ENCODE measurements around the gene ZNF426.
"Not testable (repeated sequence)": the region's sequence is repeated elsewhere in the genome, so short reads cannot be mapped to it uniquely, and the experiment has no call there.

Gene ZNF426

DNA sequence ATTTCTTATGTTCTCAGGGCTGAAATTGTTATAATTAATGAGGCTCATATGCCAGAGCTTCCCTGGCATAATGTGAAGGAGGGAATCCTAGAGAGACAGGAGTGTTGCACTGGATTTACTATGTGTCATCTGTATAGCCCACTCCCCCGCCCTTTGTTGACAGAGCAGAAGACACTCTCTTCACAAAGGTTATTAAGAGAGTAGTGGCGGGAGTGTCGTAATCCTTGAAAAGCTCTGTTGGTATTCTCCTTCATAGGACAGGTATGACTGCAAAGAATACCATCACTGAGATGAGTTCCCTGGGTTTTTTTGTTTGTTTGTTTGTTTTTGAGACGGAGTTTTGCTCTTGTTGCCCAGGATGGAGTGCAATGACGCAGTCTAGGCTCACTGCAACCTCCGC is 31.8 kb upstream of the ZNF426 start:
- Histone ChIP-seq H3K4me3 (replicated peaks; ENCODE audit: low read depth, low read length) (no peak overlapping the region), H3K36me3 (ENCODE audit: control insufficient read depth, insufficient read depth, low read length) (peaks cover 13% of the 10 kb centered on the region), H3K27me3 (replicated peaks; ENCODE audit: control insufficient read depth, insufficient read depth, low read length) (no peaks in the 10 kb centered on the region)
- TF ChIP-seq, protein P1, sequence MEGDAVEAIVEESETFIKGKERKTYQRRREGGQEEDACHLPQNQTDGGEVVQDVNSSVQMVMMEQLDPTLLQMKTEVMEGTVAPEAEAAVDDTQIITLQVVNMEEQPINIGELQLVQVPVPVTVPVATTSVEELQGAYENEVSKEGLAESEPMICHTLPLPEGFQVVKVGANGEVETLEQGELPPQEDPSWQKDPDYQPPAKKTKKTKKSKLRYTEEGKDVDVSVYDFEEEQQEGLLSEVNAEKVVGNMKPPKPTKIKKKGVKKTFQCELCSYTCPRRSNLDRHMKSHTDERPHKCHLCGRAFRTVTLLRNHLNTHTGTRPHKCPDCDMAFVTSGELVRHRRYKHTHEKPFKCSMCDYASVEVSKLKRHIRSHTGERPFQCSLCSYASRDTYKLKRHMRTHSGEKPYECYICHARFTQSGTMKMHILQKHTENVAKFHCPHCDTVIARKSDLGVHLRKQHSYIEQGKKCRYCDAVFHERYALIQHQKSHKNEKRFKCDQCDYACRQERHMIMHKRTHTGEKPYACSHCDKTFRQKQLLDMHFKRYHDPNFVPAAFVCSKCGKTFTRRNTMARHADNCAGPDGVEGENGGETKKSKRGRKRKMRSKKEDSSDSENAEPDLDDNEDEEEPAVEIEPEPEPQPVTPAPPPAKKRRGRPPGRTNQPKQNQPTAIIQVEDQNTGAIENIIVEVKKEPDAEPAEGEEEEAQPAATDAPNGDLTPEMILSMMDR (IDR thresholded peaks at IDR 0.05; ENCODE audit: insufficient read depth, low read length, poor library complexity, severe bottlenecking), result no peak
- DNase-seq (ENCODE audit: extremely low read depth, insufficient read length), result no peak

DNA sequence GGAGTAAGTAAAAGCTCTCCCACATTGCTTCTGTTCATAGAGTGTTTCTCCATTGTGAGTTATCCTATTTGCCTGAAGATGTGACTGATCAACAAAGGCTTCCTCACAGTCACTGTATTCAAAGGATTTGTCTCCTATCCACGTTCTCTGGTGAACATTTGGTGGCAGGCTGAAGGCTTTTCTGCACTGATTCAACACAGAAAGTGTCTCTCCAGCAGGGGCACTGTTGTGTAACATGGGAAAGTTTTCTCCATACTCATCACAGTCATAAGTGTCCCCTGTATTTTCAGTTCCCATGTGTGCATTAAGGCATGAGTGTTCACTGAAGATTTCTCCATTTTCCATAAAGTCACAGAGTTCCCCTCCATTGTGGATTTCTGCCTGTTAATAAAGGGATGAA is 28.3 kb upstream of the ZNF426 start:
- no peak overlapping the region for H3K4me3 ChIP-seq (replicated peaks; ENCODE audit: low read depth, low read length)
- TF ChIP-seq, protein P1 (IDR thresholded peaks at IDR 0.05; ENCODE audit: insufficient read depth, low read length, poor library complexity, severe bottlenecking), result peak; percentile 6
- H3K27me3 ChIP-seq (replicated peaks; ENCODE audit: control insufficient read depth, insufficient read depth, low read length), result no peaks in the 10 kb centered on the region
- H3K36me3 ChIP-seq (ENCODE audit: control insufficient read depth, insufficient read depth, low read length), result peaks cover 21% of the 10 kb centered on the region
- no peak for DNase-seq (ENCODE audit: extremely low read depth, insufficient read length)

DNA sequence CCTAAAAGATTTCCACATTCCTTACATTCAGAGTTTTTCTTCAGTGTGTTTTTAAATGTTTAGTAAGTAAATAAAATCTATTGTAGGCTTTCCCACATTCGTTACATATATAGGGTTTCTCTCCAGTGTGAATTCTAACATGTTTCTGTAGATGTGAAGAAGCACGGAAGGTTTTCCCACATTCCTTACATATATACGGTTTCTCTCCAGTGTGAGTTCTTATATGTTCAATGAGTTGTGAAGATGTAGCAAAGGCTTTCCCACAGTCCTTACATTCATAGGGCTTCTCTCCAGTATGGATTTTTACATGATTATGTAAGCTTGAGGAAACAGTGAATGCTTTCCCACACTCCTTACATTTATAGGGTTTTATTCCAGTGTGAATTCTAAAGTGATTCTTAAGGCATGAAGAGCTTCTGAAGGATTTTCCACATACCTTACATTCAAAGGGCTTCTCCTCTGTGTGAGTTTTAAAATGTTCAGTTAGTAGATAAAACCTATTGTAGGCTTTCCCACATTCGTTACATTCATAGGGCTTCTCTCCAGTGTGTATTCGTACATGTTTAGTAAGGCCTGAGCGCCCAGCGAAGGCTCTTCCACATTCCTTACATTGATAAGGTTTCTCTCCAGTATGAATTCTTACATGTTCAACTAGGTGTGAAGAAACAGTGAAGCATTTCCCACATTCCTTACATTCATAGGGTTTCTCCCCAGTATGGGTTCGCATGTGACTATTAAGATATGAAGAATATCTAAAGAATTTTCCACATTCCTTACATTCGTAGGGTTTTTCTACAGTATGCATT is 27.7 kb upstream of the ZNF426 start:
- no peak for DNase-seq (ENCODE audit: extremely low read depth, insufficient read length)
- Histone ChIP-seq H3K27me3 (replicated peaks; ENCODE audit: control insufficient read depth, insufficient read depth, low read length) (no peaks in the 10 kb centered on the region), H3K4me3 (replicated peaks; ENCODE audit: low read depth, low read length) (no peak overlapping the region), H3K36me3 (ENCODE audit: control insufficient read depth, insufficient read depth, low read length) (peaks cover 21% of the 10 kb centered on the region)
- TF ChIP-seq, protein P1 (IDR thresholded peaks at IDR 0.05; ENCODE audit: insufficient read depth, low read length, poor library complexity, severe bottlenecking), result no peak

DNA sequence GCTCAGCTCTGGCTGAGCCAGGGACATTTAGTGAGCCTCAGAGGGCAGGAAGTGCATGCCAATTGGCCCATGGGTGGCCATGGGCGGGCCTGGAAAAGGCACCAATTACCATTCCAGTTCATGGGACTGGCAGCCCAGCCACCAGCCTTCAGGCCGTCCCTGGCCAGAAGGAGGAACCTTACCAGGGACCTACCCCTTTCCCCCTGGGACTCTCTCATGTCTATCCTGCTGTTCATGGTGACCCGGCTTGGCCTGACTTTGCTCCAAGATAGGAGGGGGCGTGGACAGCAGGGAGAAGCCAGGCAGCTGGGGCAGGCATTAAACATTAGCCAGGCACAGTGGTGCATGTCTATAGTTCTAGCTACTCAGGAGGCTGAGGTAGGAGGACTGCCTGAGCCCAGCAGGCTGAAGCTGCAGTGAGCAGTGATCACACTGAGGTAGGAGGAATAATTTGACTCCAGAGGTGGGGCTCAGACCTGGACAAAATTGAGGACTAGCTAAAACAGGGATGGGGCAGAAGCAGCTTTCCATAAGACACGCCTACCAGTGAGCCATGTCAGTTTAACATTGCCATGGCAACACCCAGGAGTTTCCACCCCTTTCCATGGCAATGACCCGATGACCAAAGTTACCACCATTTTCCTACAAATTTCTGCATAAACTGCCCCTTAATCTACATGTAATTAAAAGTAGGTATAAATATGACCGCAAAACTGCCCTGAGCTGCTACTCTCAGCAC is 14.3 kb upstream of the ZNF426 start:
- no peaks in the 10 kb centered on the region for H3K27me3 ChIP-seq (replicated peaks; ENCODE audit: control insufficient read depth, insufficient read depth, low read length)
- no peak for DNase-seq (ENCODE audit: extremely low read depth, insufficient read length)
- no peak overlapping the region for H3K4me3 ChIP-seq (replicated peaks; ENCODE audit: low read depth, low read length)
- H3K36me3 ChIP-seq (ENCODE audit: control insufficient read depth, insufficient read depth, low read length), result no peaks in the 10 kb centered on the region
- TF ChIP-seq, protein P1 (IDR thresholded peaks at IDR 0.05; ENCODE audit: insufficient read depth, low read length, poor library complexity, severe bottlenecking), result no peak

DNA sequence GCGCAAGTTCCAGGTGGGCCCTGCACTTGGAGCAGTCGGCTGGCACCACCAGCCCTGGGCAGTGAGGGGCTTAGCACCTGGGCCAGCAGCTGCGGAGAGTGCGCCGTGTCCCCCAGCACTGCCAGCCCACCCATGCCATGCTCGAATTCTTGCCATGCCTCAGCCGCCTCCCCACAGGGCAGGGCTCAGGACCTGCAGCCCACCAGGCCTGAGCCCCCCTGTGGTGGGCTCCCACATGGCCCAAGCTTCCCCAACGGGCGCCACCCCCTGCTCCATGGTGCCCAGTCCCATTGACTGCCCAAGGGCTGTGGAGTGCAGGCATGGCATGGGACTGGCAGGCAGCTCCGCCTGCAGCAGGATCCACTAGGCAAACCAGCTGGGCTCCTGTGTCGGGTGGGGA is 9.4 kb upstream of the ZNF426 start:
- no peak overlapping the region for H3K4me3 ChIP-seq (replicated peaks; ENCODE audit: low read depth, low read length)
- no peaks in the 10 kb centered on the region for H3K36me3 ChIP-seq (ENCODE audit: control insufficient read depth, insufficient read depth, low read length)
- no peaks in the 10 kb centered on the region for H3K27me3 ChIP-seq (replicated peaks; ENCODE audit: control insufficient read depth, insufficient read depth, low read length)
- no peak for DNase-seq (ENCODE audit: extremely low read depth, insufficient read length)
- TF ChIP-seq, protein P1 (IDR thresholded peaks at IDR 0.05; ENCODE audit: insufficient read depth, low read length, poor library complexity, severe bottlenecking), result no peak

DNA sequence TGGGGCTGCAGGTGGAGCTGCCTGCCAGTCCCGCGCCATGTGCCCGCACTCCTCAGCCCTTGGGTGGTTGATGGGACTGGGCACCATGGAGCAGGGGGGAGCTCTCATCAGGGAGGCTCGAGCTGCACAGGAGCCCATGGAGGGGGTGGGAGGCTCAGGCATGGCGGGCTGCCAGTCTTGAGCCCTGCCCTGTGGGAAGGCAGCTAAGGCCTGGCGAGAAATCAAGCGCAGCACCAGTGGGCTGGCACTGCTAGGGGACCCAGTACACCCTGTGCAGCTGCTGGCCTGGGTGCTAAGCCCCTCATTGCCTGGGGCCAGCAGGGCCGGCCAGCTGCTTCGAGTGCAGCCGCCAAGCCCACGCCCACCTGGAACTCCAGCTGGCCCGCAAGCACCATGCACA is 2.8 kb upstream of the ZNF426 start:
- DNase-seq (ENCODE audit: extremely low read depth, insufficient read length); H3K4me3 ChIP-seq (replicated peaks; ENCODE audit: low read depth, low read length); H3K36me3 ChIP-seq (ENCODE audit: control insufficient read depth, insufficient read depth, low read length): not testable (repeated sequence)

DNA sequence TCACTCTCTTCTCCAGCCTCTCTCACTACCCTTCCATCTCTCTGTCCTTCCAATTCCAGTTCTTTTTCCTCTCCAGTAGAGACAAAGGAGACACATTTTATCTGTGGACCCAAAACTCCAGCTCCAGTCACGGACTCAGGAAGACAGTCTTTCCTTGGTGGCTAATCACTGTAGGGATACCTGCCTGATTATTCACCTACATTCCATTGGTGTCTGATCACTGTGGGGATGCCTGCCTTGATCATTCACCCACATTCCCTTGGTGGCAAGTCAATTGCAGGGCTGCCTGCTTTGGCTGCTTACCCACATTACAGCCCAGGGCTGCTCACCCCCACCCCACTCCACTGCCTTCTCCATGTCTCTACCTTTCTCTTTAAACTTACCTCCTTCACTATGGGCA is 1.5 kb upstream of the ZNF426 start:
- not testable (repeated sequence) for H3K36me3 ChIP-seq (ENCODE audit: control insufficient read depth, insufficient read depth, low read length); DNase-seq (ENCODE audit: extremely low read depth, insufficient read length); H3K4me3 ChIP-seq (replicated peaks; ENCODE audit: low read depth, low read length); H3K27me3 ChIP-seq (replicated peaks; ENCODE audit: control insufficient read depth, insufficient read depth, low read length)

More for the DNA sequence above, 2.8 kb upstream of the ZNF426 start:
- not testable (repeated sequence) for H3K27me3 ChIP-seq (replicated peaks; ENCODE audit: control insufficient read depth, insufficient read depth, low read length)

DNA sequence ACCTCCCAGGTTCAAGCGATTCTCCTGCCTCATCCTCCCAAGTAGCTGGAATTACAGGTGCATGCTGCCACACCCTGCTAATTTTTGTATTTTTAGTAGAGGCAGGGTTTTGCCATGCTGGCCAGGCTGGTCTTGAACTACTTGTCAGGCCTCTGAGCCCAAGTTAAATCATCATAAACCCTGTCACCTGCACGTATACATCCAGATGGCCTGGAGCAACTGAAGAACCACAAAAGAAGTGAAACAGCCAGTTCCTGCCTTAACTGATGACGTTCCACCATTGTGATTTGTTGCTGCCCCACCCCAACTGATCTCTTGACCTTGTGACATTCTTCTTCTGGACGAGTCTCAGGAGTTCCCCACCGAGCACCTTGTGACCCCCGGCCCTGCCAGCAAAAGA is 756 bp upstream of the ZNF426 start:
- H3K4me3 ChIP-seq (replicated peaks; ENCODE audit: low read depth, low read length); H3K36me3 ChIP-seq (ENCODE audit: control insufficient read depth, insufficient read depth, low read length); DNase-seq (ENCODE audit: extremely low read depth, insufficient read length); H3K27me3 ChIP-seq (replicated peaks; ENCODE audit: control insufficient read depth, insufficient read depth, low read length): not testable (repeated sequence)
